ENCODE results near the gene SNX33. TPM values are rescaled to one million over a fixed set of nuclear protein-coding genes. Genes with fewer than 3 reads are reported as not detected.

The SNX33 gene
- total and polyA plus RNA-seq, 2 experiments from 2014 or later: 6.2 to 21.2 TPM

GRCh38 chr15:75661756-75662140, 14.0 kb downstream of the SNX33 start:
- Histone ChIP-seq H3K79me2 (replicated peaks; ENCODE audit: insufficient read depth) (no peaks in the 10 kb centered on the region), H3K4me3 (no peak overlapping the region), H3F3A (replicated peaks; ENCODE audit: low read depth) (no peaks in the 10 kb centered on the region), H3K27me3 (ENCODE audit: insufficient read depth) (no peaks in the 10 kb centered on the region), H3K4me1 (ENCODE audit: insufficient read depth) (no peaks in the 10 kb centered on the region; the same call in 1 of the 2 replicates), H2AFZ (no peak overlapping the region), H3K27ac (ENCODE audit: low read depth) (no peak overlapping the region), H3K36me3 (ENCODE audit: insufficient read depth) (no peaks in the 10 kb centered on the region), H3K9me2 (ENCODE audit: insufficient read depth) (no peaks in the 10 kb centered on the region), H3K4me2 (no peak overlapping the region), H4K20me1 (replicated peaks; ENCODE audit: insufficient read depth) (peaks cover 10% of the 10 kb centered on the region)
- TF ChIP-seq NANOG (IDR thresholded peaks at IDR 0.05; ENCODE audit: borderline replicate concordance) (no peak), ZNF114 (CRISPR knock-in tag; IDR thresholded peaks at IDR 0.05) (no peak), REST (IDR thresholded peaks at IDR 0.05; ENCODE audit: unreplicated experiment) (no peak), CREB1 (CRISPR knock-in tag; IDR thresholded peaks at IDR 0.05; ENCODE audit: low read depth) (no peak), JUNB (IDR thresholded peaks at IDR 0.05; ENCODE audit: unreplicated experiment) (no peak)
- ATAC-seq (no peak), DNase-seq (ENCODE audit: low spot score) (no peak)
- Mint-ChIP-seq H3K27me3 (ENCODE audit: insufficient read depth, low read depth, poor library complexity) (peaks cover 5% of the 10 kb centered on the region), H3K27ac (peak overlapping the region; percentile 59; the same call in 1 of the 2 replicates), H3K9me3 (no peaks in the 10 kb centered on the region; the same call in 2 of the 3 replicates), H3K36me3 (ENCODE audit: low read depth) (peaks cover 7% of the 10 kb centered on the region; the same call in 2 of the 3 replicates), H3K4me1 (peaks cover 11% of the 10 kb centered on the region), H3K4me3 (no peak overlapping the region)

GRCh38 chr15:75662823-75663519, 15.3 kb downstream of the SNX33 start:
- H3K4me2 ChIP-seq: no peak overlapping the region
- Mint-ChIP-seq H3K9me3 (no peaks in the 10 kb centered on the region; the same call in 2 of the 3 replicates), H3K36me3 (ENCODE audit: low read depth) (peaks cover 7% of the 10 kb centered on the region; the same call in 2 of the 3 replicates), H3K27me3 (ENCODE audit: insufficient read depth, low read depth, poor library complexity) (peaks cover 5% of the 10 kb centered on the region), H3K4me1 (peaks cover 11% of the 10 kb centered on the region), H3K4me3 (no peak overlapping the region), H3K27ac (no peak overlapping the region)
- no peaks in the 10 kb centered on the region; the same call in 1 of the 2 replicates for H3K4me1 ChIP-seq (ENCODE audit: insufficient read depth)
- no peak for DNase-seq (ENCODE audit: low spot score)
- no peaks in the 10 kb centered on the region for H3F3A ChIP-seq (replicated peaks; ENCODE audit: low read depth)
- H3K27ac ChIP-seq (ENCODE audit: low read depth): no peak overlapping the region
- no peak overlapping the region for H2AFZ ChIP-seq
- no peaks in the 10 kb centered on the region for H3K36me3 ChIP-seq (ENCODE audit: insufficient read depth)
- no peaks in the 10 kb centered on the region for H3K9me2 ChIP-seq (ENCODE audit: insufficient read depth)
- no peak for ATAC-seq
- H3K27me3 ChIP-seq (ENCODE audit: insufficient read depth): no peaks in the 10 kb centered on the region
- no peaks in the 10 kb centered on the region for H3K79me2 ChIP-seq (replicated peaks; ENCODE audit: insufficient read depth)
- no peak overlapping the region for H3K4me3 ChIP-seq
- H4K20me1 ChIP-seq (replicated peaks; ENCODE audit: insufficient read depth): peaks cover 10% of the 10 kb centered on the region
- TF ChIP-seq POLR2AphosphoS5 (IDR thresholded peaks at IDR 0.05; ENCODE audit: low read depth): no peak
- no peak for TF ChIP-seq STAT1 (IDR thresholded peaks at IDR 0.05; ENCODE audit: unreplicated experiment)
- TF ChIP-seq REST (IDR thresholded peaks at IDR 0.05; ENCODE audit: unreplicated experiment): no peak
- TF ChIP-seq EZH2 (IDR thresholded peaks at IDR 0.05; ENCODE audit: low read depth, unreplicated experiment): no peak
- no peak for TF ChIP-seq JUNB (IDR thresholded peaks at IDR 0.05; ENCODE audit: unreplicated experiment)
- TF ChIP-seq ZNF331 (CRISPR knock-in tag; IDR thresholded peaks at IDR 0.05; ENCODE audit: low read depth): no peak
- TF ChIP-seq CTCF (conservative IDR thresholded peaks at IDR 0.05; ENCODE audit: low read depth in 2 of 2): no peak
- TF ChIP-seq NANOG (IDR thresholded peaks at IDR 0.05; ENCODE audit: borderline replicate concordance): no peak
- TF ChIP-seq EZH2phosphoT487 (IDR thresholded peaks at IDR 0.05; ENCODE audit: unreplicated experiment): no peak
